Progenitor cell of endocrine pancreas (in vitro differentiated cells): Measurements from ENCODE around the gene COX8A. TPM values are rescaled to one million over a fixed set of nuclear protein-coding genes. Genes with fewer than 3 reads are reported as not detected.

ENCODE experiments used
- DNase-seq: peaks from one replicate; pipeline ENCODE4 v3.0.0; 2021; ENCODE audit warnings: low spot score; ENCODE audit not compliant: unreplicated experiment
- H3K27ac Mint-ChIP-seq: 2 replicates; pipeline ENCODE4 v1.8.0; 2021; ENCODE audit warnings: mild to moderate bottlenecking, moderate library complexity, mixed read lengths
- H3K27me3 Mint-ChIP-seq: 2 replicates; pipeline ENCODE4 v1.8.0; 2021; ENCODE audit warnings: mixed read lengths
- H3K36me3 Mint-ChIP-seq: 2 replicates; pipeline ENCODE4 v1.8.0; 2022; ENCODE audit warnings: mixed read lengths; ENCODE audit not compliant: insufficient read depth
- H3K4me1 Mint-ChIP-seq: 2 replicates; pipeline ENCODE4 v1.8.0; 2021; ENCODE audit warnings: low read depth, mixed read lengths
- H3K4me3 Mint-ChIP-seq: 2 replicates; pipeline ENCODE4 v1.8.0; 2021; ENCODE audit warnings: low read depth, mild to moderate bottlenecking, moderate library complexity, mixed read lengths
- H3K9me3 Mint-ChIP-seq: 2 replicates; pipeline ENCODE4 v1.8.0; 2021; ENCODE audit warnings: low read depth, mixed read lengths
- CTCF ChIP-seq: fragments of 200-600 bp; sonication (generic); IDR thresholded peaks from one replicate; pipeline ENCODE4 v1.5.0; 2021; ENCODE audit warnings: antibody characterized with exemption, mild to moderate bottlenecking; ENCODE audit not compliant: unreplicated experiment
- long read RNA-seq: library from polyadenylated mRNA; unstranded; transcript quantifications from one replicate; pipeline ENCODE4 v2.0.0, GENCODE V29; 2020
- total RNA-seq: library from RNA; stranded (reverse); gene quantifications from 2 replicates; pipeline ENCODE4 v1.2.1, GENCODE V29; 2021

COX8A gene
- total RNA-seq = 205 and 221 TPM in 2 replicates
- long read RNA-seq, transcript COX8A-201 (2 exons, 507 nt) = major isoform, 22 of 22 reads
- long read RNA-seq, partial matches to known transcripts = 0 of 22 reads
- long read RNA-seq, other reads (novel, unspliced or antisense) = 0 of 22 reads

- Mint-ChIP-seq H3K9me3 (no peaks in the 10 kb centered on the region), H3K4me3 (peak within 1 kb of the TSS; percentile 100), H3K4me1 (peaks cover 15% of the 10 kb centered on the region), H3K27ac (peak within 1 kb of the TSS; percentile 100), H3K36me3 (peaks cover 1% of the 10 kb centered on the region), H3K27me3 (peaks cover 4% of the 10 kb centered on the region)
- TF ChIP-seq CTCF = peak; percentile 23
- peak; percentile 85 for DNase-seq
Observed at GRCh38 chr11:63974259-63975143, at the start of gene COX8A. Gene COX8A, plus strand, starts transcription at chr11:63974620. Its CDS starts 61 bp downstream, at chr11:63974681.

- no peak for TF ChIP-seq CTCF
- Mint-ChIP-seq H3K27ac (no peak overlapping the region), H3K4me3 (no peak overlapping the region), H3K36me3 (no peaks in the 10 kb centered on the region), H3K27me3 (peaks cover 8% of the 10 kb centered on the region), H3K9me3 (no peaks in the 10 kb centered on the region), H3K4me1 (no peaks in the 10 kb centered on the region)
- DNase-seq = no peak
Observed at GRCh38 chr11:63929616-63930015, 44.8 kb upstream of the COX8A start.

- no peak for TF ChIP-seq CTCF
- H3K4me1 Mint-ChIP-seq = peaks cover 1% of the 10 kb centered on the region
- no peak for DNase-seq
- H3K27ac Mint-ChIP-seq = no peak overlapping the region
- no peaks in the 10 kb centered on the region for H3K36me3 Mint-ChIP-seq
- H3K4me3 Mint-ChIP-seq = no peak overlapping the region
- peaks cover 8% of the 10 kb centered on the region for H3K27me3 Mint-ChIP-seq
- no peaks in the 10 kb centered on the region for H3K9me3 Mint-ChIP-seq
Observed at GRCh38 chr11:63931045-63931444, 43.4 kb upstream of the COX8A start.

- H3K9me3 Mint-ChIP-seq = no peaks in the 10 kb centered on the region
- no peak overlapping the region for H3K27ac Mint-ChIP-seq
- no peak overlapping the region for H3K4me3 Mint-ChIP-seq
- peaks cover 8% of the 10 kb centered on the region for H3K27me3 Mint-ChIP-seq
- no peaks in the 10 kb centered on the region for H3K36me3 Mint-ChIP-seq
- DNase-seq = no peak
- peaks cover 1% of the 10 kb centered on the region for H3K4me1 Mint-ChIP-seq
- no peak for TF ChIP-seq CTCF
Observed at GRCh38 chr11:63931876-63932275, 42.5 kb upstream of the COX8A start.

GRCh38 chr11:63933459-63933858 is 41.0 kb upstream of the COX8A start:
- Mint-ChIP-seq H3K9me3 (no peaks in the 10 kb centered on the region), H3K27me3 (peaks cover 3% of the 10 kb centered on the region), H3K4me3 (no peak overlapping the region), H3K27ac (no peak overlapping the region), H3K36me3 (no peaks in the 10 kb centered on the region), H3K4me1 (peaks cover 3% of the 10 kb centered on the region)
- TF ChIP-seq CTCF = no peak
- DNase-seq = no peak
